ENCODE data around the gene ADCYAP1R1.
A peak's percentile ranks its signal among the peaks of the same experiment; 100 is the strongest.
"Not testable (repeated sequence)": the region's sequence is repeated elsewhere in the genome, so short reads cannot be mapped to it uniquely, and the experiment has no call there.

Gene ADCYAP1R1

GRCh38 chr7:31122649-31123058 is 70.5 kb downstream of the ADCYAP1R1 start:
- TF ChIP-seq POLR2A (IDR thresholded peaks at IDR 0.05; ENCODE audit: low read depth, low read length), result no peak
- DNase-seq (ENCODE audit: insufficient read length, low spot score) (peak; percentile 71), FAIRE-seq (peak; percentile 52)

- TF ChIP-seq POLR2A (IDR thresholded peaks at IDR 0.05; ENCODE audit: low read depth, low read length), result no peak
- no peak for DNase-seq (ENCODE audit: insufficient read length, low spot score)
- no peak for FAIRE-seq
These were observed 71.2 kb downstream of the ADCYAP1R1 start for GRCh38 chr7:31123321-31123720.

GRCh38 chr7:31123726-31124125 is 71.6 kb downstream of the ADCYAP1R1 start:
- no peak for TF ChIP-seq POLR2A (IDR thresholded peaks at IDR 0.05; ENCODE audit: low read depth, low read length)
- DNase-seq (ENCODE audit: insufficient read length, low spot score) (no peak), FAIRE-seq (no peak)

GRCh38 chr7:31125171-31125570 is 73.1 kb downstream of the ADCYAP1R1 start:
- no peak for DNase-seq (ENCODE audit: insufficient read length, low spot score)
- no peak for TF ChIP-seq POLR2A (IDR thresholded peaks at IDR 0.05; ENCODE audit: low read depth, low read length)
- no peak for FAIRE-seq

GRCh38 chr7:31126976-31127375 is 74.9 kb downstream of the ADCYAP1R1 start:
- DNase-seq (ENCODE audit: insufficient read length, low spot score) (no peak), FAIRE-seq (no peak)
- TF ChIP-seq POLR2A (IDR thresholded peaks at IDR 0.05; ENCODE audit: low read depth, low read length), result no peak

- FAIRE-seq (no peak), DNase-seq (ENCODE audit: insufficient read length, low spot score) (no peak)
- no peak for TF ChIP-seq POLR2A (IDR thresholded peaks at IDR 0.05; ENCODE audit: low read depth, low read length)
These were observed 77.0 kb downstream of the ADCYAP1R1 start for GRCh38 chr7:31129067-31129466.

- FAIRE-seq (no peak), DNase-seq (ENCODE audit: insufficient read length, low spot score) (no peak)
- no peak for TF ChIP-seq POLR2A (IDR thresholded peaks at IDR 0.05; ENCODE audit: low read depth, low read length)
These were observed 81.4 kb downstream of the ADCYAP1R1 start for GRCh38 chr7:31133497-31133896.

GRCh38 chr7:31134246-31135188 is 82.4 kb downstream of the ADCYAP1R1 start:
- DNase-seq (ENCODE audit: insufficient read length, low spot score) (peak; percentile 76), FAIRE-seq (peak; percentile 90)
- TF ChIP-seq POLR2A (IDR thresholded peaks at IDR 0.05; ENCODE audit: low read depth, low read length), result no peak

GRCh38 chr7:31137234-31137633 is 85.1 kb downstream of the ADCYAP1R1 start:
- TF ChIP-seq POLR2A (IDR thresholded peaks at IDR 0.05; ENCODE audit: low read depth, low read length), result no peak
- no peak for DNase-seq (ENCODE audit: insufficient read length, low spot score)
- no peak for FAIRE-seq

- FAIRE-seq (no peak), DNase-seq (ENCODE audit: insufficient read length, low spot score) (no peak)
- no peak for TF ChIP-seq POLR2A (IDR thresholded peaks at IDR 0.05; ENCODE audit: low read depth, low read length)
These were observed 93.2 kb downstream of the ADCYAP1R1 start for GRCh38 chr7:31145339-31145738.

GRCh38 chr7:31146030-31146429 is 93.9 kb downstream of the ADCYAP1R1 start:
- DNase-seq (ENCODE audit: insufficient read length, low spot score) (no peak), FAIRE-seq (peak; percentile 38)
- TF ChIP-seq POLR2A (IDR thresholded peaks at IDR 0.05; ENCODE audit: low read depth, low read length), result no peak

GRCh38 chr7:31146538-31146937 is 94.4 kb downstream of the ADCYAP1R1 start:
- TF ChIP-seq POLR2A (IDR thresholded peaks at IDR 0.05; ENCODE audit: low read depth, low read length), result no peak
- DNase-seq (ENCODE audit: insufficient read length, low spot score), result no peak
- no peak for FAIRE-seq

- no peak for TF ChIP-seq POLR2A (IDR thresholded peaks at IDR 0.05; ENCODE audit: low read depth, low read length)
- no peak for DNase-seq (ENCODE audit: insufficient read length, low spot score)
- no peak for FAIRE-seq
These were observed 99.7 kb downstream of the ADCYAP1R1 start for GRCh38 chr7:31151849-31152248.

GRCh38 chr7:31153318-31153717 is 101.2 kb downstream of the ADCYAP1R1 start:
- not testable (repeated sequence) for DNase-seq (ENCODE audit: insufficient read length, low spot score); FAIRE-seq

- FAIRE-seq (no peak), DNase-seq (ENCODE audit: insufficient read length, low spot score) (no peak)
- TF ChIP-seq POLR2A (IDR thresholded peaks at IDR 0.05; ENCODE audit: low read depth, low read length), result no peak
These were observed 108.8 kb downstream of the ADCYAP1R1 start for GRCh38 chr7:31160941-31161340.
